HG03469 (cell line): Measurements from ENCODE around the gene KLHL20.
"Not testable (repeated sequence)": the region's sequence is repeated elsewhere in the genome, so short reads cannot be mapped to it uniquely, and the experiment has no call there.

Source experiments
- ATAC-seq: cut with Tn5 transposase; IDR thresholded peaks from one replicate; pipeline ENCODE4 v1.9.1; 2021; ENCODE audit warnings: mild to moderate bottlenecking, moderate library complexity, moderate number of reproducible peaks; ENCODE audit not compliant: unreplicated experiment

Gene KLHL20, protein sequence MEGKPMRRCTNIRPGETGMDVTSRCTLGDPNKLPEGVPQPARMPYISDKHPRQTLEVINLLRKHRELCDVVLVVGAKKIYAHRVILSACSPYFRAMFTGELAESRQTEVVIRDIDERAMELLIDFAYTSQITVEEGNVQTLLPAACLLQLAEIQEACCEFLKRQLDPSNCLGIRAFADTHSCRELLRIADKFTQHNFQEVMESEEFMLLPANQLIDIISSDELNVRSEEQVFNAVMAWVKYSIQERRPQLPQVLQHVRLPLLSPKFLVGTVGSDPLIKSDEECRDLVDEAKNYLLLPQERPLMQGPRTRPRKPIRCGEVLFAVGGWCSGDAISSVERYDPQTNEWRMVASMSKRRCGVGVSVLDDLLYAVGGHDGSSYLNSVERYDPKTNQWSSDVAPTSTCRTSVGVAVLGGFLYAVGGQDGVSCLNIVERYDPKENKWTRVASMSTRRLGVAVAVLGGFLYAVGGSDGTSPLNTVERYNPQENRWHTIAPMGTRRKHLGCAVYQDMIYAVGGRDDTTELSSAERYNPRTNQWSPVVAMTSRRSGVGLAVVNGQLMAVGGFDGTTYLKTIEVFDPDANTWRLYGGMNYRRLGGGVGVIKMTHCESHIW

DNA sequence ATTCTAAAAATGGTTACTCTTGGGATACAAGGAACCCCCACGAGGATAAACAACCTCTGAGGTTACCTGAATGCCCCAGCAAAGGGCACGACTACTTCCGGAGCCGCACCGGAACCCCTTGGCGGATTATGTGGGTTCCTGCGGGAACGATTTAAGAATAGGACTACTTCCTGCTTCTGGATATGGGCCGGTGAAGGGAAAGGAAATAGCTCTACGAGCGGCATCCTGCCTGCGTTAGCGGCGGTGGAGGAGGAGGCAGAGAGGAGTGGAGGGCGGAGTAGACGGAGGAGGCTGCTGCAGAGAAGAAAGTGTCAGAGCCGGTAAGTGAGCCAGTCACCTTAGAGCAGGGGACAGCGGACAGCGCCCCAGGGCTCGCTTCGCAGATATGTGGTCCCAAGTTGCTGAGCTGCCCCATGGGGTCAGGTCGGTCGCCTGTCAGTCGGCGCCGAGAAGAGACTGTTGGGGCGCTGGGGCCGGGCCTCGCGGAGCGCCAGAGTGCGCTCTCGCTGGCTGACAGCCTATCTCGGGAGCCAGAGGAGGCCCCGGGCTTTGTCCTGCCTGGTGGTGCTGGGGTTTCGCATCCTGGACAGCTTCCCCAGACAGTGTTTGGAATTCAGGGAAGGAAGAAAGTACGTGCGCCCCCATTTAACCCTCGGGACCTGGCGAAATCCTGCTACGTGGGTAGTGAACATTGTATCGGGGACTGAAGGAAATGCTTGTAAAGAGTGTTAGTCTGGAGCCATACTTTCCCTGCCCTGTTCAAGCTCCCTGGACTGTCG lies at the start of gene KLHL20:
Gene KLHL20 (plus strand): TSS at position 223 of the 779 bp plus-strand sequence. CDS start 1,063 bp downstream, outside the sequence.
- peak; percentile 86 for ATAC-seq

DNA sequence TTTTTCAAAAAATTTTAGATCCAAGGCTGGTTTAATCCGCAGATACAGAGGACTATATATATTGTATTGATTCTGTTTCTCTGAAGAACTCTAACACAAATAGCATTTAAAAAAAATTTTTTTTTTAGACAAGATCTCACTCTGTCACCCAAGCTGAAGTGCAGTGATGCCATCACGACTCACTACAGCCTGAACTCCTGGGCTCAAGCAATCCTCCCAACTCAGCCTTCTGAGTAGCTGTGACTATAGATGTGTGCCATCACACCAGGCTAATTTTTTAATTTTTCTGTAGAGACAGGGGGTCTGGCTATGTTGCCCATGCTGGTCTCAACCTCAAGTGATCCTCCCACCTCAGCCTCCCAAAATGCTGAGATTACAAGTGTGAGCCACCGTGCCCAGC lies 48.1 kb upstream of the KLHL20 start:
- ATAC-seq = no peak

DNA sequence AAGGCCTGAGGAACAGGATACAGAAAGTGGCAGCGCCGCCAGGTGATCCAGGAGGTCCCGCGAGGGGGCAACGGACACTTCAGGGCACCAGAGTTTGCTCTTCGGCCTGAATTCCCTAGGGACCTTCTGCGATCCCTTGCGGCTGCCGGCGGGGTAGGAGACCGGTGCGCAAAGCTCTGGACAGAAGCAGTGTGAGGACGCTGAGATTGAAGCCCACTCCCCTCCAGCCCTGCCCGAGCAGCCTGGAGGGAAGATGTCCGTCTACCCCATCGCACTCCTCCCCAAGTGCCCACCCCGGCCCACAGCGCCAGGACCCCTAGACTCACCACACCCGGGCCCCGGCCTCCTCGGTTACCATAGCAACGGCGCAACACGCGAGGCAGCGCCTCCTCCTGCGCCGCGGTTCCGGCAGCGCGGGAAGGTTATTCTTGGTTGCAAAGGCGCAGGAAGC lies 45.3 kb upstream of the KLHL20 start, which contains the start of gene ANKRD45:
Gene ANKRD45 (minus strand): TSS at position 361 of the 451 bp plus-strand sequence. CDS start 10,433 bp downstream, outside the sequence.
- ATAC-seq = no peak

DNA sequence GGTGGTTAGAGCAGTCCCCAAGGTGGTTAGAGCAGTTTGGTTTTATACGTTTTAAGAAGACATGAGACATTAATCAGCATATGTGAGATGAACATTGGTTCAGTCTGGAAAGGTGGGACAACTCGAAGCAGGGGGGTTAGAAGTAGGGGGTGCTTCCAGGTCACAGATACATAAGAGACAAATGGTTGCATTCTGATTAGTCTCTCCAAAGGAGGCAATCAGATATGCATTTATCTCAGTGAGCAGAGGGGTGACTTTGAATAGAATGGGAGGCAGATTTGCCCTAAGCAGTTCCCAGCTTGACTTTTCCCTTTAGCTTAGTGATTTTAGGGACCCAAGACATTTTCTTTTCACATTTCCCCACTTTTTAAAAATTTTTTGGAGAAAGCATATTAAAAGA lies 40.3 kb upstream of the KLHL20 start:
- ATAC-seq = not testable (repeated sequence)

DNA sequence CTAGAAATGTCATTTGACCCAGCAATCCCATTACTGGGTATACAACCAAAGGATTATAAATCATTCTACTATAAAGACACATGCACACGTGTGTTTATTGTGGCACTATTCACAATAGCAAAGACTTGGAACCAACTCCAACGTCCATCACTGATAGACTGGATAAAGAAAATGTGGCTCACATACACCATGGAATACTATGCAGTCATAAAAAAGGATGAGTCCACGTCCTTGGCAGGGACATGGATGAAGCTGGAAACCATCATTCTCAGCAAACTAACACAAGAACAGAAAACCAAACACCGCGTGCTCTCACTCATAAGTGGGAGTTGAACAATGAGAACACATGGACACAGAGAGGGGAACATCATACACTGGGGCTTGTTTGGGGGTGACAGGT lies 34.6 kb upstream of the KLHL20 start:
- ATAC-seq = not testable (repeated sequence)

DNA sequence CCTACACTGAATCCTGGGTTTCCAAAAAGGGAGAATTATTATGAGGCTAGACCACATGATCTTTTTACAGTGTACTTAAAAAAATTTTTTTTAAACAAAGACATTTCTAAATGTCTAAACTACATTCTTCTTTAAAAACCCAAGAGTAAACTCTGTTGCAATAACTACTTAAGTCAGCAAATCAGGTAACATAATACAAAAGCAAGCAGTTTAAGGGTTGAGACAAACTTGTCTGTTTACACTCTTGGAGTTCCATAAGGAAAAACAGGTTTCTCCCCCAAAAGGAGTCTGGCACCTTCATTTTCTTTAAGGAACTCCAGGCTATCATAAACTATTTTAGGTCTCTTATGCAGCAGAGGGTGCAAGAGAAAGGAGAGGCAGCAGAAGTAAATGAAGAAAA lies 32.6 kb upstream of the KLHL20 start:
- ATAC-seq = no peak

DNA sequence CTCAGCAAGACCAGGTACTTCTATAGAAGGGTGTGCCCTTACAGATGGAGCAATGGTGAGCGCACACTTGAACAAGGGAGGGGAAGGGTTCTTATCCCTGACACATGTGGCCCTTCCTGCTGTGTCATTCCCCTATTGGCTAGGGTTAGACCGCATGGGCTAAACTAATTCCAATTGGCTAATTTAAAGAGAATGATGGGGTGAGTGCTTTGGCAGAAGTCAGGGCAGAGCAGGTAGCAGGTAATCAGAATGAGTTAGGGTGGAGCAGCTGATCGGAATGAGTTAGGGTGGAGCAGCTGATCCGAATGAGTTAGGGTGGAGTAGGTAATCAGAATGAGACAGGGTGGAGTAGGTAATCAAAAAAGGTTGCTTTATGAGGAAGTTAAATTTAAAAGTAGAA lies 30.9 kb upstream of the KLHL20 start:
- ATAC-seq = not testable (repeated sequence)

DNA sequence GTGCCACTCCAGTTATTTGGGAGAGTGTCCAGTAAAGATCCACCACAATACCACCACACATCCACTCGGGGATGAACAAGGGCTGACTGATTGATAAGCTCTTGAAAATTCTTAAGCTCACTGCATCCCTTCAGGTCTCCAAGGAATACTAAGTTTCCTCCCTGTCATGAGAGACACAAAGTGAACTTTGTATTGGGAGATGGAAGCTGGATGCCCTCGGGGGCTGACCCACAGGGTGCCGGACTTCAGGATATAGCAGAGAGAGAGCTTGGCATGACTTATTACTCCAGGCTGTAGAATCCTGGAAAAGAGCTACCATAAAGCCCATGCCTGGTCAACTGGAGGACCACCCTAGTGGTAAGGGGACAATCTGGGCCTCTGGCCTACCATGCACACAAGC lies 29.7 kb upstream of the KLHL20 start:
- ATAC-seq = not testable (repeated sequence)

DNA sequence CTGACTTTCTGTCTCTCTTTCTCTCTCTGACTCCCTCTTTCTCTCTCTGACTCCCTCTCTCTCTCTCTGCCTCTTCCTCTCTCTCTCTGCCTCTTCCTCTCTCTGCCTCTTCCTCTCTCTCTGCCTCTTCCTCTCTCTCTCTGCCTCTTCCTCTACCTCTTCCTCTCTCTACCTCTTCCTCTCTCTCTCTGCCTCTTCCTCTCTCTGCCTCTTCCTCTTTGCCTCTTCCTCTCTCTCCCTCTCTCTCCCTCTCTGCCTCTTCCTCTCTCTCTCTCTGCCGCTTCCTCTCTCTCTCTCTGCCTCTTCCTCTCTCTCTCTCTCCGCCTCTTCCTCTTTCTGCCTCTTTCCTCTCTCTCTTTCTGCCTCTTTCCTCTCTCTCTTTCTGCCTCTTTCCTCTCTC lies 26.5 kb upstream of the KLHL20 start:
- ATAC-seq = no peak

DNA sequence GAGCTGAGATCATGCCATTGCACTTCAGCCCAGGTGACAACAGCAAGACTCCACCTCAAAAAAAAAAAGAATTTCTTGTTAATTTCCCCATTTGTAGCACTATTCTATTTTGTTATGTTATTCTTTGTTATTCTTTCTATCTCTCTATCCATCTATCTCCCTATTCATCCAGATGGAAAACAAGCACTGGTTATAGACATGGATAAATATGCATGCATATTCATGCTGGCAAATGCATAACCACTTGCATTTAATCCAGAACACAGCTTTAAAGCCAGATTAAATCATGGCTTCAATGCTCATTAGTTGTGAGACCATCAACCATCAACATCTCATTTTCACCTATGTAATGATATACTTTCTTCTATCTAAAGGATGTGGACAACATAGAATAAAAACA lies 21.5 kb upstream of the KLHL20 start:
- no peak for ATAC-seq

DNA sequence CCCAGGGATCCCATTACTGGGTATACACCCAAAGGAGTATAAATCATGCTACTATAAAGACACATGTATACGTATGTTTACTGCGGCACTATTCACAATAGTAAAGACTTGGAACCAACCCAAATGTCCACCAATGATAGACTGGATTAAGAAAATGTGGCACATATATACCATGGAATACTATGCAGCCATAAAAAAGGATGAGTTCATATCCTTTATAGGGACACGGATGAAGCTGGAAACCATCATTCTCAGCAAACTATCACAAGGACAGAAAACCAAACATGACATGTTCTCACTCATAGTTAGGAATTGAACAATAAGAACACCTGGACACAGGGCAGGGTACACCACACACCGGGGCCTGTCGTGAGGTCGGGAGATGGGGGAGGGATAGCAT lies 13.5 kb upstream of the KLHL20 start:
- ATAC-seq = not testable (repeated sequence)

DNA sequence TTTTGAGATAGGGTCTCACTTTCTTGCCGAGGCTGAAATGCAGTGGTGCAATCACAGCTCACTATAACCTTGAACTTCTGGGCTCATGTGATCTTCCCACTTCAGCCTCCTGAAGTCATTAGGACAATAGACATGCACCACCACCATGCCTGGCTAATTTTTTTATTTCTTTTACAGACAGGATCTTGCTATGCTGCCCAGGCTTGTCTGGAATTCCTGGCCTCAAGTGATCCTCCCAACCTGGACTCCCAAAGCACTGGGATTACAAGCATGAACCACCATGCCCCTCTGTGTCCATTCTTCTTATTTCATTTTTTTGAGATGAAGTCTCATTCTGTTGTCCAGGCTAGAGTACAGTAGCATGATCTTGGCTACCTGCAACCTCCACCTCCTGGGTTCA lies 12.0 kb upstream of the KLHL20 start:
- no peak for ATAC-seq

DNA sequence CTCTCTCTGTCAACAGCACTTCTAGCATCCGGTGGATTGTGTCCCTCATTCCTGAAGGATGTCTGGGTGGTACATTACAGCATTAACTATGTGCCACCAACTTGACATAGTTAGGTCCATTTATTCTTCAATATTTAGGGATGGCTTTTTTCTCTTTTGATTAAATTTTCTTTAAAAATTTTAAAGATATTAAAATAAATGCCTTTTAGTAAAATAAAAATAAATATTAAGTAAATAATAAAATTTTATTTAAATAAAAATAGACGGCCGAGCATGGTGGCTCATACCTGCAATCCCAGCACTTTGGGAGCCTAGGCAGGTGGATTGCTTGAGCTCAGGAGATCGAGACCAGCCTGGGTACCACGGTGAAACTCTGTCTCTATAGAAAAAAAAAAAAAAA lies 9.7 kb upstream of the KLHL20 start:
- ATAC-seq = no peak

DNA sequence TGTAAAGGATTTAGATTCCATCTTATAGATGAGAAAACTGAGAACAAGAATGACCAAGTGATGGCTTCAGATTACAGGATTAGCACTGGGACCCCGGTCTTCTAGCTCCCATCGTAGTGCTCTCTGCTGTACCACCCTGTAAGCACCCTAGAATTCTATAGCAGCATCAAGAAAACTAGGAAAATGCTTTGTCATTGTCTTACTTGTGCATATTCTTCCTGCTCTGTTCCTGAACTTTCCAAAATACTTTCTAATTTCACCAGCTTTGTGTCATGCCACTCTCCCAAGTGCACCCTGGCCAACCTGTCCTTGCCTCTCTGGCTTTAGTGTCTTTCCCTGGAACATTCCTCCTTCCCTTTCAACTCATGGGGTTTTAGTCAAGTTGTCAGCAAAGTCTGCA lies 6.0 kb upstream of the KLHL20 start:
- no peak for ATAC-seq

DNA sequence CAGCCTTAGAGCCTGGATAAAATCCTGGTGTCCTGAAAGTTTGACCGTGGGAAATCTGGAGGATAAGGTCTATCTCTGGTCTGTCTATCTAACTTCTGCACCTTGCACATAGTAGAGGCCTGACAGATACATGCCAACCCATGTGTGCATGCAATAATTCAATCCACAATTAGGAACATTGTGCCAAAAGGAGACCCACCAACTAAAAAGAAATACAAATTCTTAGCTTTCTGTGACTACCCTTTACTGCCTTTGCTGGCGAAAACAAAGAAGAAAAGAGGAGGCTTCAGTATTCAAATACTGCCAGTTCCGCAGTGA lies 381 bp upstream of the KLHL20 start:
- ATAC-seq = no peak

DNA sequence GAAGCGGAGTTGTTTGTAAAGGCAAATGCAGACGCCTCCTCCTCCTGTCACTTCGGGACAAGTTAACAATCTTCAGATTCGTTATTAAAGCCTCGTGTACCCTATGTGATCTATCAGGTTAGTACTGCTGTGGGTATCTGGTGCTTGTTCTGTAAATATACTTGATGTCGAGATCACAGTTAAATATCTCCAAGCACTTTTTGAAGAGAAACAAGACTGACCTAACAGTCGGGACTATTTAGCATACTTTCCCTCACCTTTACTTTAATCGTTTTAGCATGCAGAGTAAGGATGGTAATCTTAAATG lies 710 bp downstream of the KLHL20 start:
- no peak for ATAC-seq

DNA sequence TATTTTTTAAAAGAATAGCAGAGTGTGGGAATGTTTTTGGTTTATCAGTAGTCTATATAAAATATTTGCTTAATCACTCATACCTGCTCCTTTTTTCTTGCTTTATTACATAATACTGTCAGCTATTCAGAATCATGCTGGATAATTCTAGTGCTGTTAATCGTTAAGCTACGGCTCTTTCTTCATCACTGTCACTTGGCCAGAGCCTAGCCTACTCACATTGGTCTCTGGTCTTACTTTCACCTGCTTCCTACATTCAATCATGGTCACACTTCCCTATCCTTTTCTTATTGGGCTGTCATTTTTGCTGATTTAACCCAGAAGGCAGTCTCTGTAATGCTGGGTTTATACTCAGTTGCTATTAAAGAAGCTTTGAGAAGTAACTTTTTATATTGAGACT lies 2.5 kb downstream of the KLHL20 start:
- ATAC-seq = no peak

DNA sequence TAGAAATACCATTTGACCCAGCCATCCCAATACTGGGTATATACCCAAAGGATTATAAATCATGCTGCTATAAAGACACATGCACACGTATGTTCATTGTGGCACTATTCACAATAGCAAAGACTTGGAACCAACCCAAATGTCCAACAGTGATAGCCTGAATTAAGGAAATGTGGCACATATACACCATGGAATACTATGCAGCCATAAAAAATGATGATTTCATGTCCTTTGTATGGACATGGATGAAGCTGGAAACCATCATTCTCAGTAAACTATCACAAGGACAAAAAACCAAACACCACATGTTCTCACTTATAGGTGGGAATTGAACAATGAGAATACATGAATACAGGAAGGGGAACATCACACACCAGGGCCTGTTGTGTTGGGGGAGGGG lies 16.6 kb downstream of the KLHL20 start:
- ATAC-seq = not testable (repeated sequence)

DNA sequence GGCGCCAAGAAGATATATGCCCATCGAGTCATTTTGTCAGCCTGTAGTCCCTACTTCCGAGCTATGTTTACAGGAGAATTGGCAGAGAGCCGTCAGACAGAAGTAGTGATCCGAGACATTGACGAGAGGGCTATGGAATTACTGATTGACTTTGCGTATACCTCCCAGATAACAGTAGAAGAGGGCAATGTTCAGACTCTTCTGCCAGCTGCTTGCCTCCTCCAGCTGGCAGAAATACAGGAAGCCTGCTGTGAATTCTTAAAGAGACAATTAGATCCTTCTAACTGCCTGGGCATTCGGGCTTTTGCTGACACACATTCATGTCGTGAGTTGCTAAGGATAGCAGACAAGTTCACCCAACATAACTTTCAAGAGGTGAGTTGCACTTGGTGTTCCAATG lies 19.1 kb downstream of the KLHL20 start:
- ATAC-seq = no peak

DNA sequence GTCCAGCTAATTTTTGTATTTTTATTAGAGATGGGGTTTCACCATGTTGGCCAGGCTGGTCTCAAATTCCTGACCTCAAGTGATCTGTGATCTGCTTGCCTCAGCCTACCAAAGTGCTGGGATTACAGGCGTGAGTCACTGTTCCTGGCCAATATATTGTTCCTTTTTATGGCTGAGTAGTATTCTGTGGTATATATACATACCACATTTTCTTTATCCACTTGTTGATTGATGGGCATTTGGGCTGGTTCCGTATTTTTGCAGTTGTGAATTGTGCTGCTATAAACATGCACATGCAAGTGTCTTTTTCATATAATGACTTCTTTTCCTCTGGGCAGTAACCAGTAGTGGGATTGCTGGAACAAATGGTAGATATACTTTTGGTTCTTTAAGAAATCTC lies 21.3 kb downstream of the KLHL20 start:
- ATAC-seq = not testable (repeated sequence)

DNA sequence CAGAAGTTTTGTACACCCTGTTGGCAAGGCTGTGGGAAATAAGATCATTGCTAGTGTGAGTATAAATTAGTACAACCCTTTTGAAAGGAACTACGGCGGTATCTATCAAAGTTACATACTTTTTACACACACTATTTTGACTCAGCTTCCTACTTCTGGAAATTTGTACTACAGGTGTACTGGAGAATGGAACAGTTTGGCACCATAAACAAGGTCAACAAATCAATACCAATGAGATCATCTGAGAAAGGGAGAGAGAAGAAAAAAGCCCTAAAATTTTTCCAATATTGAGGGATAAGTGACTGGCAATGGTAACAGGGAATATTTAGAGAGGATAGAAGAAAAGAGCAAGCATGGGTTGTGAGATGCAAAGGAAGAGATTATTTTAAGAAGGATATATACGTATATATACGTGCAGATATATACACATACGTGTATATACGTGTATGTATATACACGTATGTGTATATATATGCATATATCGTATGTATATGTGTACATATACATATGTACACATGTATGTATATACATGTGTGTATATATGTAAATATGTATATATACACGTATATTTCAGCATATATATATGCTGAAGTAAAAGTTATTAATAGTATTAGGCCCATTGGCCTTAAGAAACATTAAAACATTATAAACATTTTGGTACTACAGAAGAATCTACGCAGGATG lies 27.6 kb downstream of the KLHL20 start:
- no peak for ATAC-seq
